ENCODE data around the gene FCHO1.

FCHO1 gene

DNA sequence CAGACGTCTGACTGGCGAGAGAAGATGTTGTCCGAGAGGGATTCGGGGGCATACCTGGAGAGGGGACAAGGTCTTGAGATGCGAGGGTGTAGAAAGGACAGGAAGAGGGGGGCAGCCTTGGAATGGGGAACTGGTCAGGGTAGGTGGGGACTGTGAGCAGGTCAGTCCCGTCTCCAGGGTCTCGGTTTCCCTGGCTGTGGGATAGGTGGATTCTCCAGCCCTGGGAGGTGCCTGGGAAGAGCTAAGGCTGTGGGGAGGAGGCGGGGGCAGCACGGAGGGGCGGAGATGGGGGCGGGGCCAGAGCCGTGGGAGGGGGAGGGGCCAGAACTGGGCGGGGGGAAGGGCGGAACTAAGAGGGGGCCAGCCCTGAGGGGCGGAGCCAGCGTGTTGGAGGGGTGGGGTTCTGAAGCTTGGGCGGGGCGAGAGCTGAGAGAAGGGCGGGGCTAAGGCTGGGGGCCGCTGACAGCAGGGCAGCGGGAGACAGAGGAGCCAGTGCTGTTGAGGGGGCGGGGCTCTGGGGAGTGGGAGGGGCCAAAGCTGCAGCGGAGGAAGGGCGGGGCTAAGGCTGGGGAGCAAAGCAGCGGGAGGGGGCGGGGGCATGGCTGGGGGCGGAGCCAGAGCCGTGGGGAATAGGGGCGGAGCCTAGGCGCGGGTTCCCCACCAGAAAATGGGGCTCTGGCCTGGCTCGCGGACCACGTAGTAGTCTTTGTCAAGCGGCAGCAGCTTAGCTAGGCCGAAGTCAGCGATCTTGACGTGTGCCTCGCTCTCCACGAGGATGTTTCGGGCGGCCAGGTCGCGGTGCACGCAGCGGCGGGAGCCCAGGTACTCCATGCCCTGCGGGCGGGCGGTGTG, 79.5 kb downstream of the FCHO1 start:
- DNase-seq (ENCODE audit: low read depth in 2 of 2), result peak; percentile 43 to 47

DNA sequence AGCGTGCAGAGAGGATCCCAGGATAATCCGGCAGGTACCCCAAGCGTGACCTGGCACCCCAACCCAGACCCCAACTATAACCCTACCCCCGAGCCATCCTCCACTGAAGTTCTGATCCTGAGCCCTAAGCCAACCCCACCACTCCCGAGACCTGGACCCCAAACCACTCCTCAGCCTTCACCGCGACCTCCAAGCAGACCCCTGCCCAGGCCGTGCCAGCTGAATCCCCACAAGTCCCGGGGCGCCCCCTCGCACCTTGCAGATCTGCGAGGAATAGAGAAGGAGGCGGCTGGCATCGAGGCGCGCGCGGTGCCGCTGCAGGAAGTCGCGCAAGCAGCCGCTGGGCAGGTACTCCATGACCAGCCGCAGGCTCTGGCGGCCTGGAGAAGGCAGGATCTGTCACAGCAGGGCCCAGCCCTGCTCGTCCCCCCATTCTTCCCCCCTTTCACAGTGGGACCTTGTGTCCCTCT, 80.2 kb downstream of the FCHO1 start:
- no peak for DNase-seq (ENCODE audit: low read depth in 2 of 2)

DNA sequence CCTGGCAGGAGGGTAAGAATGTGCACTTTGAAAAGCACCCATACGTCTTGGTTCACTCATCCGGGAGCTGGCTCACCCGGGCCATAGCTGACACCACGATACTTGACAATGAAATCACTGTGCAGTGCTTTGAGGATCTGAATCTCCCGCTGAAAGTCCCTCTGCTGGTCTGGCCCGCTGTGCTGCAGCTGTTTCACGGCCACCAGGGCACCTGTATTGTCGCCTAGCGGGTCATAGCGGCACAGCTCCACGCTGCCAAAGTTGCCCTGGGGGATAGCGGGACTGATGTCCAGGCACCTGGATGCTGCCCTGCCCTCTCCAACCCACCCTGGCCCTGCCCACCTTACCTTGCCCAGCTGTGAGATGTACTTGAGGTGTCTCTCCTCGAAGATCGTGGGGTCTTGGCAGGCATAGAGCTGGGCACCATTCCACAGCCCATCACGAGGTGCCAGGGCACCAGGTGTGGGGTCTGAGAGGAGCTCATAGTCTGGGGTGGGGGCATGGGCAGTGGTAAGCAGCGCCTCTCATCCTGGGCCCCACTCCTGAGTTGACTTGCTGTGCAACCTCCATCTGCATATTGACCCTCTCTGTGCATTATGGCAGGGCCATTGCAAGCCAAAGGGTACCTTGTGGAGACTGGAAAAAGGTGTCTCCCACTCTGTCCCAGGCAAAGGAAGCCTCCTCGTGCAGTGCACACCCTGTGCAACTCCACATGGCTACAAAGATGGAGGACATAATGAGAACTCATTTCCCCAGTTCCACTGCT, 81.3 kb downstream of the FCHO1 start:
- no peak for DNase-seq (ENCODE audit: low read depth in 2 of 2)

DNA sequence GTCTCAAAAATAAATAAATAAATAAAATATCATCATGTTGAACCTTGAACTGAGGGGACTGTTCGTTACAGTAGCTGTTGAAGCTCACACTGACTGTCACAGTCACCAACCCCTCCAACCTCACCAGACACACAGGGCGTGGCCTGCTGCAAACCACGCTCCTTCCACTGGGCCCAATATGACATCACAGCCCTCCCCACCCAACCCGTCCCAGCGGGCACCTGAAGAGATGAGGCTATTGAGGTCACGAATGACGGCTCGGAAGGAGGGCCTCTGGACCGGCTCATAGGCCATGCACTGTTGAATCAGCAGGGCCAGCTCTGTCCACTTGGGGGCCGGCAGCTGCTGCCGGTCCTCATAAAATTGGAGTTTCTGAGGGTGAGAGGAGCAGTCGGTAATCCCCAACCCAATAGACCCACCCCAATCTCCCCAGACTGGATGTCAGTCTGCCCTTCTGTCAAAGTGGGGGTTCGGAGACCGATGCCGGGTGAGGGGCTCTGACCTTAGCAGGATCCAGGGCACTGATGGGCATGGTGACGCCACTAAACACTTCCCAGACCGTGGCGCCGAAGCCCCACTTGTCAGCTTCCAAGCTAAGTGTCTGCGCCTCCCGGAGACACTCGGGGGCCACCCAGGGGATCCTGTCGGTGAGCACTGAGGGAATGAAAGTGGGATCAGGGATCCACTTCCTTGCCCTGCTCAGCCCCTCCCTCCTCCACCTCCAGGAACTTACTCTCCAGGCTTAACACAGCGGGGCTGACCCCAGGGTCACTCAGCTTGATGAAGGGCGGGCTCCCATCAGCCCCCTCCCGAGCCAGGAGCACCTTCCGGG, 83.3 kb downstream of the FCHO1 start:
- no peak for DNase-seq (ENCODE audit: low read depth in 2 of 2)

DNA sequence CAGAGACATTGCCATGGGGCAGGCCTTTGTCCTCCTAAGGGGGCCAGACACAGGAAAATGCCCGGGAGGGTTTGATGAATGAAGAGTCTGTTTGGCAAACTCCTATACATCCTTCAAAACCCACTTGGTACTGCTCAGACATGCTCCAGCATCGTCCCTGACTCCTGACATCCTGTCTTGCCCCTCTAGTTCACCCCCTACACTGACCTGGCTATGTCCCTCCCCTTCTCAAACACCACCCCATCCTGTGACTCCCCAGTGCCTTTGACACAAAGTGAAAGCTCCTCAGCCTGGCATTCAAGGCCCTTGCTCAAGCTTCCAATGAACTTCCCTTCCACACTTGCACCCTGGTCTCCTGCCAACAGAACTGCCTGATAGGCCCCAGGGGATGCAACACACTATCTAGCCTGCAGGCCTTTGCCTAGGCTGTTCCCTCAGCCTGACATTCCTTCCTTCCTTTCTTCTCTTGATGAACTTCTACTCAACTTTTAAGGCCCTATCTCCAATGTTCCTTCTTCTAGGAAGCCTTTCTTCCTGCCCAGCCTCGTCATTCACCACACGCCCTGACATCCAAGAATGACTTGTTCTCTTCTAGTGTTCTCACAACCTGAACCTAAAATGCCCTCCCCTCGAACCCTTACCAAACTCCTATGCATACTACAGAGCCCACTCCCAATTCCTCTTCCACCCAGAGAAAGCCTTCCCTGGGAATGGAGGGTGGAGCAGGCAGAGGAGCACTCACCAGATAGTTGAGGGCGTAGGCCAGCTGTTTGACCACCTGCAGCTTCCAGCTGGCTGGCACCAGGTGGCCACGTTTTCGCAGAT, 84.1 kb downstream of the FCHO1 start:
- no peak for DNase-seq (ENCODE audit: low read depth in 2 of 2)

DNA sequence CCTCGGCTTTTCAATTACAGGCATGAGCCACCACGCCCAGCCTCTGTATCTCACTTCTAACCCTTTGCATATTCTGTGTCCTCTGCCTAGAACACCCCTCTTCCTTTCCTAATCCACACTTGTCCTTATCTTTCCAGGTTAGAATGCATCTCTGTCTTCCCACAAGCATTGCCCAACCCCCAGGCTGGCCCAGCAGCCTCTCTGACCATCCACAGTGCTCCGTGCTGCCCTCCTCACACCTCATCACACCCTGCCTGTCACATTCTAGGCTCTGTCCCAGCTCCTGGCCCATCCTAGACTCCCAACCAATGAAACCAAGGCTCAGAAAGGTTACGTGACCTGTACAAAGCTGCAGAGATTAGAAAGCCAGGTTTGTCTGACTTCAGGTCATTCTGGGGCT, 85.3 kb downstream of the FCHO1 start:
- DNase-seq (ENCODE audit: low read depth in 2 of 2), result no peak

DNA sequence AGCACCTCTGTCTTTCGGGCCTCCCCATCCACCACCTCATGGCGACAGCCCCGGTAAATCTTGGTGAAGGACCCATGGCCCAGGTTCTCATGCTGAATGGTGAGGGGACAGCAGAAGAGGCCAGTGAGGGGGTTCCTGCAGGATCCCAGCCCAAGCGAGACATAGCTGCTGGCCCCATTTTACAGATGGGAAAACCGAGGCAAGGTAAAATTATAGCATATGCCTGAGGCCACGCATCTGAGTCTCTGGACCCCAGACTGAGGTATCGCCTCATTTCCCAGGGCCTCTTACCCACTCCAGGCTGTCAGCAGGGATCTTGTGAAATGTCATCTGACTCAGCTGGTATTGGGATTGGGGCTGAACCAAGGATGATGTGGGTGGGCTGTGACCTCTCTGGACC, 86.7 kb downstream of the FCHO1 start:
- DNase-seq (ENCODE audit: low read depth in 2 of 2), result no peak

All from activated CD4-positive, alpha-beta T cell treated with anti-CD3 and anti-CD28 coated beads for 24 hours (primary cell).